Vagina (tissue), 2 donors: ENCODE data around the gene MAZ.

Experiments used
- CTCF ChIP-seq, 3 experiments: fragments of 450-650 bp in 2 of 3; fragments of 200-600 bp in 1 of 3; sonication (generic) in 1 of 3; IDR thresholded peaks; one replicate each; pipeline ENCODE4 v1.5.1; 2017 to 2019; ENCODE audit warnings: antibody characterized with exemption in 3 of 3, mild to moderate bottlenecking in 2 of 3, moderate library complexity in 2 of 3
- POLR2A ChIP-seq, 2 donors: fragments of 450-650 bp; IDR thresholded peaks; one replicate each; pipeline ENCODE4 v1.6.1; 2017; ENCODE audit warnings: antibody characterized with exemption in 2 of 2, mild to moderate bottlenecking in 2 of 2, moderate library complexity in 2 of 2
- POLR2AphosphoS5 ChIP-seq, 2 donors: sonication (generic); formaldehyde crosslinking; IDR thresholded peaks; one replicate each; pipeline ENCODE4 v1.9.0; 2017; ENCODE audit warnings: antibody characterized with exemption in 2 of 2, mild to moderate bottlenecking in 2 of 2, low read depth in 1 of 2; ENCODE audit not compliant: insufficient read depth in 1 of 2

- no peak for TF ChIP-seq CTCF (IDR thresholded peaks at IDR 0.05)
- TF ChIP-seq POLR2A (IDR thresholded peaks at IDR 0.05), result no peak
- no peak for TF ChIP-seq POLR2AphosphoS5 (IDR thresholded peaks at IDR 0.05; ENCODE audit: insufficient read depth in 1 of 2, low read depth in 1 of 2)
These were observed 50.9 kb downstream of the MAZ start for GRCh38 chr16:29857133-29857760.
